Transverse colon (tissue), 4 donors: ENCODE results near the gene FRG2. TPM values are rescaled to one million over a fixed set of nuclear protein-coding genes. Genes with fewer than 3 reads are reported as not detected.

Experiments
- DNase-seq: peaks from one replicate; pipeline ENCODE4 v3.0.0-alpha.2; 2019
- H3K27ac ChIP-seq, 4 donors: fragments of 200-600 bp; sonication (generic); 2 replicates each; pipeline ENCODE4 v1.5.1; 2016 to 2018; ENCODE audit warnings: inconsistent platforms in 4 of 4
- H3K27me3 ChIP-seq: fragments of 200-600 bp; sonication (generic); 2 replicates; pipeline ENCODE4 v1.5.1; 2017; ENCODE audit warnings: inconsistent platforms
- H3K36me3 ChIP-seq, 4 donors: fragments of 200-600 bp; sonication (generic); 2 replicates each; pipeline ENCODE4 v1.5.1; 2017 to 2019; ENCODE audit warnings: inconsistent platforms in 4 of 4
- H3K4me1 ChIP-seq, 4 donors: fragments of 200-600 bp; sonication (generic); 2 replicates each; pipeline ENCODE4 v1.5.1; 2017 to 2020; ENCODE audit warnings: inconsistent platforms in 4 of 4
- H3K4me3 ChIP-seq, 4 donors: fragments of 200-600 bp; sonication (generic); 1 replicate in 1 of 4; 2 replicates in 3 of 4; pipeline versions ENCODE4 v1.5.1 to v1.6.1; 2017 to 2019; ENCODE audit warnings: inconsistent platforms in 4 of 4
- H3K9me3 ChIP-seq, 2 donors: fragments of 200-600 bp; sonication (generic); 2 replicates each; pipeline ENCODE4 v1.5.1; 2017 to 2019; ENCODE audit warnings: inconsistent platforms in 2 of 2
- CTCF ChIP-seq, 5 experiments: fragments of 200-600 bp in 3 of 5; fragments of 450-650 bp in 2 of 5; sonication (generic) in 3 of 5; IDR thresholded peaks; 1 replicate in 2 of 5; 2 replicates in 3 of 5; pipeline ENCODE4 v1.5.1; 2016 to 2017; ENCODE audit warnings: antibody characterized with exemption in 5 of 5, inconsistent platforms in 3 of 5, mild to moderate bottlenecking in 2 of 5, moderate library complexity in 1 of 5
- EP300 ChIP-seq: sonication (generic); formaldehyde crosslinking; IDR thresholded peaks from one replicate; pipeline ENCODE4 v1.6.1; 2017; ENCODE audit warnings: antibody characterized with exemption, low read depth
- POLR2A ChIP-seq: fragments of 450-650 bp; IDR thresholded peaks from one replicate; pipeline ENCODE4 v1.6.1; 2016; ENCODE audit warnings: antibody characterized with exemption, mild to moderate bottlenecking, moderate library complexity
- POLR2AphosphoS5 ChIP-seq, 3 donors: sonication (generic); formaldehyde crosslinking; IDR thresholded peaks; one replicate each; pipeline ENCODE4 v1.6.1; 2016; ENCODE audit warnings: antibody characterized with exemption in 3 of 3
- WGBS, 2 donors: methylation state at CpG; one replicate each; pipeline ENCODE4 v1.1.5; 2018; ENCODE audit warnings: low coverage in 1 of 2; 5-methylcytosine and 5-hydroxymethylcytosine counted together
- in situ Hi-C, 4 donors: fragments of 200-750 bp; cut with MboI; loops; one replicate each; pipeline versions ENCODE4 v1.15.0 to v1.15.1; 2017; ENCODE audit warnings: low sequenced_read_pairs in 3 of 4, low pct_ligation_motif_present in 1 of 4, low pct_unique_long_range_greater_than_20kb in 1 of 4
- intact Hi-C: fragments of 100-400 bp; cut with DNase I; formaldehyde crosslinking; loops from one replicate; pipeline ENCODE4 v1.15.1; 2023; ENCODE audit warnings: low total_unique reads
- total RNA-seq, 4 donors: library from RNA; depleted of rRNA; stranded (reverse); fragments of >200 nt; gene quantifications; one replicate each; pipeline ENCODE4 v1.1.0, GENCODE V29; 2016

Gene FRG2
- total RNA-seq, 4 donors from 2014 or later: not detected

- no peaks in the 10 kb centered on the region for H3K36me3 ChIP-seq
- TF ChIP-seq POLR2AphosphoS5 (IDR thresholded peaks at IDR 0.05): no peak
- no peak for TF ChIP-seq EP300
- TF ChIP-seq CTCF (IDR thresholded peaks at IDR 0.05): no peak
- TF ChIP-seq POLR2A: no peak
- H3K27ac ChIP-seq: no peak overlapping the region
- 34% methylated on average over 46 of the region's 57 CpGs; no CpG with 5 or more reads in 1 of the 2 donors for WGBS, 2 donors
- no peaks in the 10 kb centered on the region for H3K9me3 ChIP-seq
- DNase-seq: no peak
- peaks cover 83% of the 10 kb centered on the region for H3K27me3 ChIP-seq
- in situ Hi-C loops (no loop called here), intact Hi-C loops (no loop called here)
- no peak overlapping the region for H3K4me3 ChIP-seq
- H3K4me1 ChIP-seq: peaks cover 0 to 32% (median 12%) of the 10 kb centered on the region in 4 donors
These were observed 7.8 kb downstream of the FRG2 start for GRCh38 chr4:190019023-190019858.

GRCh38 chr4:190018201-190018920, 8.7 kb downstream of the FRG2 start:
- TF ChIP-seq POLR2A (no peak), CTCF (IDR thresholded peaks at IDR 0.05) (no peak), EP300 (no peak), POLR2AphosphoS5 (IDR thresholded peaks at IDR 0.05) (no peak)
- no peak for DNase-seq
- peaks cover 0 to 32% (median 12%) of the 10 kb centered on the region in 4 donors for H3K4me1 ChIP-seq
- in situ Hi-C loops (no loop called here), intact Hi-C loops (no loop called here)
- H3K27me3 ChIP-seq: peaks cover 92% of the 10 kb centered on the region
- 17 to 31% methylated on average over 14 to 36 of the region's 38 CpGs for WGBS, 2 donors
- H3K36me3 ChIP-seq: no peaks in the 10 kb centered on the region
- no peak overlapping the region for H3K4me3 ChIP-seq
- H3K9me3 ChIP-seq: no peaks in the 10 kb centered on the region
- no peak overlapping the region for H3K27ac ChIP-seq

- in situ Hi-C loops: no loop called here
- no peak overlapping the region for H3K27ac ChIP-seq
- H3K9me3 ChIP-seq: no peaks in the 10 kb centered on the region
- peaks cover 94% of the 10 kb centered on the region for H3K27me3 ChIP-seq
- TF ChIP-seq POLR2AphosphoS5 (IDR thresholded peaks at IDR 0.05) (no peak), POLR2A (no peak), CTCF (IDR thresholded peaks at IDR 0.05) (no peak), EP300 (no peak)
- intact Hi-C loops: no loop called here
- no peak for DNase-seq
- no peak overlapping the region for H3K4me3 ChIP-seq
- no peaks in the 10 kb centered on the region for H3K36me3 ChIP-seq
- 21 to 22% methylated on average over 13 to 56 of the region's 62 CpGs for WGBS, 2 donors
- peaks cover 0 to 29% (median 12%) of the 10 kb centered on the region in 4 donors for H3K4me1 ChIP-seq
These were observed 9.5 kb downstream of the FRG2 start for GRCh38 chr4:190017357-190018200.
